Endodermal cell (in vitro differentiated cells): ENCODE results near the gene AUTS2. TPM values are rescaled to one million over a fixed set of nuclear protein-coding genes. Genes with fewer than 3 reads are reported as not detected.

ENCODE experiments used
- DNase-seq: peaks from one replicate; pipeline ENCODE4 v3.0.0-alpha.2; 2017
- H3K27ac ChIP-seq: 2 replicates; pipeline ENCODE4 v1.5.1; 2013; ENCODE audit warnings: mild to moderate bottlenecking, low read depth, low read length, moderate library complexity
- H3K27me3 ChIP-seq: 2 replicates; pipeline ENCODE4 v1.6.1; 2013; ENCODE audit warnings: mild to moderate bottlenecking, low read length, moderate library complexity; ENCODE audit not compliant: insufficient read depth, control insufficient read depth, poor library complexity, severe bottlenecking
- H3K36me3 ChIP-seq: 2 replicates; pipeline ENCODE4 v1.7.0; 2013; ENCODE audit warnings: mild to moderate bottlenecking, low read length, moderate library complexity; ENCODE audit not compliant: control insufficient read depth, insufficient read depth
- H3K4me1 ChIP-seq: one replicate; pipeline ENCODE4 v1.7.0; 2013; ENCODE audit warnings: low read length; ENCODE audit not compliant: control insufficient read depth, insufficient read depth
- H3K4me3 ChIP-seq: 2 replicates; pipeline ENCODE4 v1.5.1; 2013; ENCODE audit warnings: mild to moderate bottlenecking, low read length, moderate library complexity
- H3K9ac ChIP-seq: 2 replicates; pipeline ENCODE4 v1.6.1; 2013; ENCODE audit warnings: mild to moderate bottlenecking, low read length, moderate library complexity; ENCODE audit not compliant: poor library complexity, severe bottlenecking; ENCODE audit errors: extremely low read depth
- H3K9me3 ChIP-seq: 2 replicates; pipeline ENCODE4 v1.6.1; 2013; ENCODE audit warnings: mild to moderate bottlenecking, low read length, moderate library complexity; ENCODE audit not compliant: control insufficient read depth
- H3K27ac Mint-ChIP-seq: 2 replicates; pipeline ENCODE4 v1.8.0; 2020; ENCODE audit warnings: mixed read lengths
- H3K27me3 Mint-ChIP-seq: 2 replicates; pipeline ENCODE4 v1.8.0; 2021; ENCODE audit warnings: mild to moderate bottlenecking, mixed read lengths; ENCODE audit not compliant: insufficient read depth
- H3K36me3 Mint-ChIP-seq: 2 replicates; pipeline ENCODE4 v1.8.0; 2020; ENCODE audit warnings: low read depth, mixed read lengths
- H3K4me1 Mint-ChIP-seq: 2 replicates; pipeline ENCODE4 v1.8.0; 2020; ENCODE audit warnings: mixed read lengths
- H3K4me3 Mint-ChIP-seq: 2 replicates; pipeline ENCODE4 v1.8.0; 2020; ENCODE audit warnings: mild to moderate bottlenecking, moderate library complexity, mixed read lengths
- H3K9me3 Mint-ChIP-seq: 2 replicates; pipeline ENCODE4 v1.8.0; 2020; ENCODE audit warnings: mild to moderate bottlenecking, mixed read lengths
- WGBS, 2 experiments: methylation state at CpG; one replicate each; pipeline versions ENCODE4 v1.1.5 to v1.1.7; 2013; ENCODE audit warnings: missing lambda C conversion rate in 2 of 2, mixed read lengths in 1 of 2; ENCODE audit not compliant: insufficient coverage in 1 of 2, insufficient read length in 1 of 2; 5-methylcytosine and 5-hydroxymethylcytosine counted together
- total RNA-seq, 2 donors: library from RNA; stranded (reverse); fragmentation: NEBNext Ultra II Directional in 1 of 2; extraction: Animal tissue kit (Norgen Biotek cat#: 25700) in 1 of 2; gene quantifications; 2 replicates in 1 of 2; 3 replicates in 1 of 2; pipeline ENCODE4 v1.2.1, GENCODE V29; 2021
- TF ChIP-seq, protein P1 (sequence below): fragments of 200-600 bp; sonication (generic); conservative IDR thresholded peaks from 2 replicates; pipeline ENCODE4 v1.5.0; 2021; ENCODE audit warnings: antibody characterized with exemption, mild to moderate bottlenecking

AUTS2 gene
- total RNA-seq, 2 donors from 2014 or later = 76.8 to 106 TPM

DNA sequence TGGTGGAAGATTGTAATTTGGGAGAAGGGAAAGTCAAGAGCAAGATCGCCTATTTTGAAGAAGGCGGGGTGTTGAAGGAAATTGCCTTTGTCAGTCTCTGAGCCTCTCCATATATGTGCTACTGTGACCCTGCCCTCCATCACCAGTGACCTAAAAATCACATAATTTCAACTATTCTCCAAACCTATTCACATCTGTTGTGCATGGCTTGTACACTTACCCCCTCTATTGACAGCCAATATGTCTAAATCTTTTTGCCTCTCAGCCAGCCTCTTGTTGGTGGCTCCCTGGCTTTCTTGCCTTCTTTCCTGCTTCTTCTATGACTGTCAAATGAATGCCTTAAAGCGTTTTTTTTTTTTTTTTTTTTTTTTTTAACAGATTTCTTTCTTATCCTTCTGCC is 295.6 kb downstream of the AUTS2 start:
- peaks cover 30% of the 10 kb centered on the region for H3K4me1 Mint-ChIP-seq
- no peaks in the 10 kb centered on the region for H3K27me3 Mint-ChIP-seq
- H3K4me3 Mint-ChIP-seq = no peak overlapping the region
- H3K36me3 Mint-ChIP-seq = no peaks in the 10 kb centered on the region
- TF ChIP-seq, protein P1, sequence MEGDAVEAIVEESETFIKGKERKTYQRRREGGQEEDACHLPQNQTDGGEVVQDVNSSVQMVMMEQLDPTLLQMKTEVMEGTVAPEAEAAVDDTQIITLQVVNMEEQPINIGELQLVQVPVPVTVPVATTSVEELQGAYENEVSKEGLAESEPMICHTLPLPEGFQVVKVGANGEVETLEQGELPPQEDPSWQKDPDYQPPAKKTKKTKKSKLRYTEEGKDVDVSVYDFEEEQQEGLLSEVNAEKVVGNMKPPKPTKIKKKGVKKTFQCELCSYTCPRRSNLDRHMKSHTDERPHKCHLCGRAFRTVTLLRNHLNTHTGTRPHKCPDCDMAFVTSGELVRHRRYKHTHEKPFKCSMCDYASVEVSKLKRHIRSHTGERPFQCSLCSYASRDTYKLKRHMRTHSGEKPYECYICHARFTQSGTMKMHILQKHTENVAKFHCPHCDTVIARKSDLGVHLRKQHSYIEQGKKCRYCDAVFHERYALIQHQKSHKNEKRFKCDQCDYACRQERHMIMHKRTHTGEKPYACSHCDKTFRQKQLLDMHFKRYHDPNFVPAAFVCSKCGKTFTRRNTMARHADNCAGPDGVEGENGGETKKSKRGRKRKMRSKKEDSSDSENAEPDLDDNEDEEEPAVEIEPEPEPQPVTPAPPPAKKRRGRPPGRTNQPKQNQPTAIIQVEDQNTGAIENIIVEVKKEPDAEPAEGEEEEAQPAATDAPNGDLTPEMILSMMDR = peak; percentile 38
- Histone ChIP-seq H3K36me3 (no peaks in the 10 kb centered on the region), H3K27ac (no peak overlapping the region), H3K27me3 (no peaks in the 10 kb centered on the region), H3K9ac (no peak overlapping the region), H3K4me1 (no peaks in the 10 kb centered on the region), H3K9me3 (peaks cover 5% of the 10 kb centered on the region), H3K4me3 (no peak overlapping the region)
- H3K27ac Mint-ChIP-seq = no peak overlapping the region
- WGBS, 2 experiments = 52% methylated on average over 2 of the region's 3 CpGs; no CpG with 5 or more reads in 1 of the 2 experiments
- no peaks in the 10 kb centered on the region for H3K9me3 Mint-ChIP-seq
- DNase-seq = no peak

DNA sequence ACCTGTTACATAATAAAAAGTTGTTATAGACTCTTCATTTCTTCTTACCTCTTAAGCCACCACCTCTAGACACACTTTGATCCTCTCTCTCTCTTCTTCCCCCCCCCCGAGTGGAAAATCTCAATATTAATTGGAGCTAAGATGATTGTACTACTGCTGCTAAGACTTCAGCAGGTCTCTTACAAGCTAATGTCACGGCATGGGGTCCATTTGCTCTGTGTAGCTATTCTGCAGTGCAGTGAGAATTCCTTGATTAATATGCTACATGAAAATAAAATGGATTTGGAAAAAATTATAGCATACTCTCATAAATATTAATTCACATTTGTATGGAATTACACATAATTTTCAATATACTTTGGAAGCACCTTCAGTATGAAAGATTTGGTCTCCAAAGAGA is 297.2 kb downstream of the AUTS2 start:
- H3K27me3 Mint-ChIP-seq = no peaks in the 10 kb centered on the region
- H3K4me3 ChIP-seq = no peak overlapping the region
- H3K36me3 ChIP-seq = no peaks in the 10 kb centered on the region
- H3K27ac ChIP-seq = no peak overlapping the region
- no peak overlapping the region for H3K27ac Mint-ChIP-seq
- H3K36me3 Mint-ChIP-seq = no peaks in the 10 kb centered on the region
- H3K4me3 Mint-ChIP-seq = no peak overlapping the region
- TF ChIP-seq, protein P1 = no peak
- peaks cover 5% of the 10 kb centered on the region for H3K9me3 ChIP-seq
- no peaks in the 10 kb centered on the region for H3K27me3 ChIP-seq
- no peak for DNase-seq
- H3K4me1 ChIP-seq = no peaks in the 10 kb centered on the region
- no peak overlapping the region for H3K9ac ChIP-seq
- H3K9me3 Mint-ChIP-seq = no peaks in the 10 kb centered on the region
- peaks cover 22% of the 10 kb centered on the region for H3K4me1 Mint-ChIP-seq
- WGBS, 2 experiments = 100% methylated on average over 1 of the region's 2 CpGs; no CpG with 5 or more reads in 1 of the 2 experiments

DNA sequence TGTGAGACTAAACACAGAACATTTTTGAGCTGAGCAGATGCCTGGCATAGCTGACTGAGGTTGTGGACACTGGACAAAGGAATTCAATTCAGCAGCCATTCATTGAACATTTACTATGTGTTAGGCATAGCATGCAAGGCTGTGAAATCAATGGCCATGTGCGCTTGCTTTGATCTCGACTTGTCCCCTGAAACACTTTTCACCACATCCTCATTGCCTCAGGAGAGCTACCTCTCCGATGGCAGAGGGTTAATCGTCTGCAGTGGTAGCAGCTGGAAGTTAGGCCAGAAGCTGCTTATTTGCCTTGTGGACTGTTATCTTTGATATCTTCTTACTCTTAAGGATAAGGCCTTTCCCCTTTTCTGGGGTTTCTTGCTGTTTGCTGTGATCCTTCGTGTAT is 297.8 kb downstream of the AUTS2 start:
- WGBS, 2 experiments = 85 to 90% methylated on average over 4 to 5 of the region's 5 CpGs
- Mint-ChIP-seq H3K27ac (no peak overlapping the region), H3K9me3 (no peaks in the 10 kb centered on the region), H3K4me3 (no peak overlapping the region), H3K36me3 (no peaks in the 10 kb centered on the region), H3K4me1 (peaks cover 25% of the 10 kb centered on the region), H3K27me3 (no peaks in the 10 kb centered on the region)
- no peak overlapping the region for H3K9ac ChIP-seq
- H3K9me3 ChIP-seq = peaks cover 5% of the 10 kb centered on the region
- H3K4me3 ChIP-seq = no peak overlapping the region
- H3K27ac ChIP-seq = no peak overlapping the region
- no peak for DNase-seq
- TF ChIP-seq, protein P1 = no peak
- no peaks in the 10 kb centered on the region for H3K36me3 ChIP-seq
- no peaks in the 10 kb centered on the region for H3K4me1 ChIP-seq
- H3K27me3 ChIP-seq = no peaks in the 10 kb centered on the region
